SK-N-SH (cell line): Measurements from ENCODE around the gene TNFRSF21. TPM values are rescaled to one million over a fixed set of nuclear protein-coding genes. Genes with fewer than 3 reads are reported as not detected.

Source experiments
- CTCF ChIA-PET: fragments of 300-600, 350-600 bp; formaldehyde crosslinking; extraction: SDS; loops from one replicate; lab custom pipeline; 2021; lab: Yijun Ruan, JAX
- POLR2A ChIA-PET: fragments of 350-600 bp; sonication (Branson Sonifier 250); formaldehyde crosslinking; extraction: SDS; loops from one replicate; lab custom pipeline; 2020; ENCODE audit warnings: antibody characterized with exemption, inconsistent platforms; lab: Yijun Ruan, JAX
- DNase-seq: peaks from one replicate; pipeline ENCODE4 v3.0.0; 2012
- H2AFZ ChIP-seq: fragments of 200-600 bp; sonication (generic); 2 replicates; pipeline ENCODE4 v1.8.1; 2016; ENCODE audit warnings: antibody characterized with exemption, mild to moderate bottlenecking, low read depth
- H3F3A ChIP-seq: fragments of 200-600 bp; sonication (generic); replicated peaks from 2 replicates; pipeline ENCODE3; 2016; ENCODE audit warnings: antibody characterized with exemption, mild to moderate bottlenecking; ENCODE audit not compliant: insufficient read depth
- H3K27ac ChIP-seq, 2 experiments: fragments of 200-500 bp in 1 of 2; fragments of 200-600 bp in 1 of 2; sonication (Bioruptor generic) in 1 of 2; sonication (generic), shearing (Covaris generic) in 1 of 2; 2 replicates each; pipeline versions ENCODE4 v1.5.1 to v1.6.1; 2014 to 2016; ENCODE audit warnings: low read depth in 2 of 2, inconsistent platforms in 1 of 2, low read length in 1 of 2, mild to moderate bottlenecking in 1 of 2, mixed read lengths in 1 of 2
- H3K27me3 ChIP-seq: fragments of 200-600 bp; sonication (generic), shearing (Covaris generic); 2 replicates; pipeline ENCODE4 v1.6.1; 2016; ENCODE audit warnings: mixed run types; ENCODE audit not compliant: insufficient read depth
- H3K36me3 ChIP-seq, 2 experiments: fragments of 200-500 bp in 1 of 2; fragments of 200-600 bp in 1 of 2; sonication (Bioruptor generic) in 1 of 2; sonication (generic) in 1 of 2; replicated peaks in 1 of 2; 2 replicates each; pipeline versions ENCODE3 to v1.5.1; 2014 to 2016; ENCODE audit warnings: low read length in 1 of 2, mild to moderate bottlenecking in 1 of 2; ENCODE audit not compliant: insufficient read depth in 2 of 2, control insufficient read depth in 1 of 2
- H3K4me1 ChIP-seq, 2 experiments: fragments of 200-500 bp in 1 of 2; fragments of 200-600 bp in 1 of 2; sonication (Bioruptor generic) in 1 of 2; sonication (generic), shearing (Covaris generic) in 1 of 2; 2 replicates each; pipeline versions ENCODE4 v1.5.1 to v1.6.1; 2014 to 2016; ENCODE audit warnings: low read depth in 1 of 2, low read length in 1 of 2, mixed run types in 1 of 2; ENCODE audit not compliant: insufficient read depth in 2 of 2, control insufficient read depth in 1 of 2
- H3K4me2 ChIP-seq: fragments of 200-600 bp; sonication (generic), shearing (Covaris generic); 2 replicates; pipeline ENCODE4 v1.6.1; 2017; ENCODE audit warnings: mixed run types
- H3K4me3 ChIP-seq, 2 experiments: fragments of 200-500 bp in 1 of 2; fragments of 200-600 bp in 1 of 2; sonication (Bioruptor generic) in 1 of 2; sonication (generic), shearing (Covaris generic) in 1 of 2; 2 replicates each; pipeline versions ENCODE4 v1.5.1 to v1.8.1; 2014 to 2016; ENCODE audit warnings: low read depth in 2 of 2, inconsistent platforms in 1 of 2, low read length in 1 of 2, mild to moderate bottlenecking in 1 of 2, mixed read lengths in 1 of 2, moderate library complexity in 1 of 2
- H3K79me2 ChIP-seq: fragments of 200-600 bp; sonication (generic); 2 replicates; pipeline ENCODE4 v1.8.1; 2017; ENCODE audit warnings: mild to moderate bottlenecking; ENCODE audit not compliant: insufficient read depth
- H3K9ac ChIP-seq: fragments of 200-600 bp; sonication (generic); 2 replicates; pipeline ENCODE4 v1.6.1; 2017; ENCODE audit warnings: mixed run types
- H3K9me2 ChIP-seq: fragments of 200-600 bp; sonication (generic); 2 replicates; pipeline ENCODE4 v1.6.1; 2017; ENCODE audit warnings: mixed run types
- H3K9me3 ChIP-seq: fragments of 200-600 bp; sonication (generic); 2 replicates; pipeline ENCODE4 v1.6.1; 2017; ENCODE audit warnings: mixed run types, mild to moderate bottlenecking, moderate library complexity
- H4K20me1 ChIP-seq: fragments of 200-600 bp; sonication (generic); 2 replicates; pipeline ENCODE4 v1.6.1; 2017; ENCODE audit warnings: mild to moderate bottlenecking, mixed run types; ENCODE audit not compliant: insufficient read depth
- CTCF ChIP-seq: fragments of 200-600 bp; sonication (generic); IDR thresholded peaks from 2 replicates; pipeline ENCODE4 v1.6.1; 2017; ENCODE audit warnings: antibody characterized with exemption, mild to moderate bottlenecking, moderate library complexity
- EZH2phosphoT487 ChIP-seq: fragments of 200-600 bp; sonication (generic); IDR thresholded peaks from 2 replicates; pipeline ENCODE4 v1.6.1; 2017; ENCODE audit warnings: low read depth, mixed run types, mild to moderate bottlenecking, antibody characterized with exemption, moderate library complexity, borderline replicate concordance
- FOSL2 ChIP-seq: IDR thresholded peaks from 2 replicates; pipeline ENCODE4 v1.4.0; 2012; ENCODE audit warnings: low read depth, mild to moderate bottlenecking, moderate library complexity, borderline replicate concordance
- FOXJ3 ChIP-seq: sonication (generic); formaldehyde crosslinking; IDR thresholded peaks from 2 replicates; pipeline ENCODE4 v1.5.1; 2020; ENCODE audit warnings: mild to moderate bottlenecking, missing genetic modification reagents
- FOXM1 ChIP-seq: IDR thresholded peaks from 2 replicates; pipeline ENCODE4 v1.4.0; 2012; ENCODE audit warnings: low read depth, mild to moderate bottlenecking
- IRF3 ChIP-seq: fragments of 150-350 bp; IDR thresholded peaks from 2 replicates; pipeline ENCODE4 v1.6.1; 2016; ENCODE audit warnings: mild to moderate bottlenecking, low read depth, low read length
- MEF2A ChIP-seq: IDR thresholded peaks from 2 replicates; pipeline ENCODE4 v1.4.0; 2012; ENCODE audit warnings: low read depth, borderline replicate concordance
- PBX3 ChIP-seq: IDR thresholded peaks from 2 replicates; pipeline ENCODE4; 2012
- POLR2AphosphoS5 ChIP-seq: IDR thresholded peaks from 2 replicates; pipeline ENCODE4 v1.6.1; 2012; ENCODE audit warnings: low read depth, low read length
- RAD21 ChIP-seq: IDR thresholded peaks from 2 replicates; pipeline ENCODE4 v1.6.1; 2012; ENCODE audit warnings: mild to moderate bottlenecking, low read length
- RCOR1 ChIP-seq: fragments of 150-350 bp; IDR thresholded peaks from 2 replicates; pipeline ENCODE4 v1.6.1; 2017; ENCODE audit warnings: antibody characterized with exemption, low read length
- RFX5 ChIP-seq: IDR thresholded peaks from 2 replicates; pipeline ENCODE4 v1.6.1; 2012; ENCODE audit warnings: mild to moderate bottlenecking, improper control_type of control experiment, low read length
- SIN3A ChIP-seq: IDR thresholded peaks from 2 replicates; pipeline ENCODE4 v1.6.1; 2012; ENCODE audit warnings: low read depth, mild to moderate bottlenecking, low read length, moderate library complexity, borderline replicate concordance
- SMC3 ChIP-seq: IDR thresholded peaks from 2 replicates; pipeline ENCODE4 v1.6.1; 2012; ENCODE audit warnings: low read depth, low read length, improper control_type of control experiment
- USF2 ChIP-seq: fragments of 150-350 bp; IDR thresholded peaks from 2 replicates; pipeline ENCODE4 v1.6.1; 2017; ENCODE audit warnings: antibody characterized with exemption, low read length, low read depth, borderline replicate concordance
- WGBS: methylation state at CpG from one replicate; pipeline ENCODE4 v1.1.6; 2017; ENCODE audit warnings: low lambda C conversion rate; 5-methylcytosine and 5-hydroxymethylcytosine counted together
- polyA plus RNA-seq, 3 experiments: library from polyadenylated mRNA; depleted of rRNA; stranded (reverse); fragments of >200 nt; gene quantifications; 2 replicates each; pipeline ENCODE4 v1.2.3, GENCODE V29; 2012

The TNFRSF21 gene
- polyA plus RNA-seq, 1 of the 3 experiments (the other 2 are of a cell fraction), result 9.2 TPM

- H3K4me1 ChIP-seq, result no peaks in the 10 kb centered on the region
- H3K9me2 ChIP-seq, result no peaks in the 10 kb centered on the region
- 3% methylated on average over 2 of the region's 2 CpGs for WGBS
- H3K4me3 ChIP-seq, result no peak overlapping the region
- H3K27me3 ChIP-seq, result no peaks in the 10 kb centered on the region
- H3K9me3 ChIP-seq, result no peaks in the 10 kb centered on the region
- H4K20me1 ChIP-seq, result no peaks in the 10 kb centered on the region
- H3K27ac ChIP-seq, result no peak overlapping the region
- H2AFZ ChIP-seq, result no peak overlapping the region
- no peaks in the 10 kb centered on the region for H3K36me3 ChIP-seq
- no peak overlapping the region for H3K9ac ChIP-seq
- no peaks in the 10 kb centered on the region for H3K79me2 ChIP-seq
- DNase-seq, result no peak
- no peak for TF ChIP-seq RAD21
- TF ChIP-seq EZH2phosphoT487, result no peak
- no peak for TF ChIP-seq USF2
- no peak for TF ChIP-seq FOXM1
- no peak for TF ChIP-seq MEF2A
- TF ChIP-seq SMC3, result no peak
- no peak for TF ChIP-seq CTCF
- no peak for TF ChIP-seq RCOR1
- no peak for TF ChIP-seq PBX3
- no peak for TF ChIP-seq IRF3
- no peak for TF ChIP-seq POLR2AphosphoS5
- TF ChIP-seq FOXJ3 (CRISPR knock-in tag), result no peak
- no peak for TF ChIP-seq FOSL2
- CTCF ChIA-PET, result interaction anchor here (1.0 to 1.3 kb wide), 2 partner anchors 12 to 14 kb away, joined by 4 to 5 read pairs; partner anchors contain the start of gene TNFRSF21
- no peaks in the 10 kb centered on the region for H3F3A ChIP-seq
- H3K4me2 ChIP-seq, result no peak overlapping the region
- POLR2A ChIA-PET, result no interaction called here
Measured at GRCh38 chr6:47323321-47323720, 13.6 kb upstream of the TNFRSF21 start.

- H3K9me3 ChIP-seq, result no peaks in the 10 kb centered on the region
- H3K27me3 ChIP-seq, result peaks cover 3% of the 10 kb centered on the region; the same call in 1 of the 2 replicates
- H2AFZ ChIP-seq, result no peak overlapping the region
- H3K36me3 ChIP-seq, result no peaks in the 10 kb centered on the region
- H4K20me1 ChIP-seq, result no peaks in the 10 kb centered on the region
- TF ChIP-seq RFX5 (no peak), SIN3A (no peak)
- no peak overlapping the region for H3K9ac ChIP-seq
- ChIA-PET CTCF (interaction anchor here (1.1 kb wide), 1 partner anchor 226 kb away, joined by 3 read pairs; no protein-coding TSS in a partner anchor), POLR2A (no interaction called here)
- no peak overlapping the region for H3K27ac ChIP-seq
- no peaks in the 10 kb centered on the region for H3F3A ChIP-seq
- H3K4me1 ChIP-seq, result no peaks in the 10 kb centered on the region
- 42% methylated on average over 4 of the region's 4 CpGs for WGBS
- no peak overlapping the region for H3K4me2 ChIP-seq
- no peak overlapping the region for H3K4me3 ChIP-seq
- no peaks in the 10 kb centered on the region for H3K9me2 ChIP-seq
- no peaks in the 10 kb centered on the region for H3K79me2 ChIP-seq
- no peak for DNase-seq
Measured at GRCh38 chr6:47321577-47321976, 11.9 kb upstream of the TNFRSF21 start.
